HG03378 (cell line): ENCODE measurements around the gene TIFAB.

ENCODE experiments used
- ATAC-seq: cut with Tn5 transposase; IDR thresholded peaks from one replicate; pipeline ENCODE4 v1.9.1; 2021; ENCODE audit warnings: mild to moderate bottlenecking, moderate library complexity; ENCODE audit not compliant: unreplicated experiment

TIFAB gene

GRCh38 chr5:135444360-135444759 lies 7.8 kb downstream of the TIFAB start:
- no peak for ATAC-seq

- no peak for ATAC-seq
Observed at GRCh38 chr5:135443161-135443960, 8.8 kb downstream of the TIFAB start.

GRCh38 chr5:135442431-135443160 lies 9.6 kb downstream of the TIFAB start:
- no peak for ATAC-seq

- no peak for ATAC-seq
Observed at GRCh38 chr5:135441919-135442318, 10.2 kb downstream of the TIFAB start.

- no peak for ATAC-seq
Observed at GRCh38 chr5:135441350-135441831, 10.8 kb downstream of the TIFAB start.

- ATAC-seq, result no peak
Observed at GRCh38 chr5:135440916-135441315, 11.2 kb downstream of the TIFAB start.

GRCh38 chr5:135439231-135440205 lies 12.6 kb downstream of the TIFAB start:
- no peak for ATAC-seq

GRCh38 chr5:135438636-135439221 lies 13.4 kb downstream of the TIFAB start:
- ATAC-seq, result no peak

GRCh38 chr5:135437796-135438560 lies 14.2 kb downstream of the TIFAB start:
- ATAC-seq, result no peak

- no peak for ATAC-seq
Observed at GRCh38 chr5:135437422-135437795, 14.7 kb downstream of the TIFAB start.

GRCh38 chr5:135436951-135437418 lies 15.2 kb downstream of the TIFAB start:
- no peak for ATAC-seq

GRCh38 chr5:135435467-135436330 lies 16.5 kb downstream of the TIFAB start:
- ATAC-seq, result no peak

GRCh38 chr5:135434591-135435466 lies 17.3 kb downstream of the TIFAB start:
- ATAC-seq, result no peak

GRCh38 chr5:135433681-135434426 lies 18.3 kb downstream of the TIFAB start:
- ATAC-seq, result no peak

- ATAC-seq, result no peak
Observed at GRCh38 chr5:135432113-135432512, 20.0 kb downstream of the TIFAB start.

GRCh38 chr5:135430135-135430437 lies 22.1 kb downstream of the TIFAB start:
- no peak for ATAC-seq
